ENCODE results near the gene PIGK. TPM values are rescaled to one million over a fixed set of nuclear protein-coding genes. Genes with fewer than 3 reads are reported as not detected.
"Not testable (repeated sequence)": the region's sequence is repeated elsewhere in the genome, so short reads cannot be mapped to it uniquely, and the experiment has no call there.

PIGK gene
- polyA plus RNA-seq, 4 donors, result 40.2 to 73.0 (median 49.4) TPM

DNA sequence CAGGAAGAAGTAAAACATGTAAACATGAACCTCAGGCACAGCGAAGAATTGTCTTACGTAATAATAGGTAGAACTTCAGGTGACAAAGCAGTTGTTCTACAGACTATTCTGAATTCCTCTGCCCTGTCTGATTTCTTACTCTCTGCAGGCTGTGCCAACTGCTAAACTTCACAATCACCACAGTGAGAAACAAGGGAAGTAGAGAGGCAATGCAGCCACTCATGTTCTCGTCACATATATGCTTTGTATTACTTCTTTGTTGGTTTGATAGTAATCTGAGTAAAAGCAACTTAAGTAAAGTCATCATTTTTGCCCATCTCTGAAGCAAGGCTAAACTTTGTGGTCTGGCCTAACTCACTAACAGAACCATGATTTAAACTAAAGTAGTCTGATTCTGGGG is 21.9 kb downstream of the PIGK start:
- DNase-seq (ENCODE audit: low read depth in 4 of 4, low spot score in 3 of 4), result no peak

DNA sequence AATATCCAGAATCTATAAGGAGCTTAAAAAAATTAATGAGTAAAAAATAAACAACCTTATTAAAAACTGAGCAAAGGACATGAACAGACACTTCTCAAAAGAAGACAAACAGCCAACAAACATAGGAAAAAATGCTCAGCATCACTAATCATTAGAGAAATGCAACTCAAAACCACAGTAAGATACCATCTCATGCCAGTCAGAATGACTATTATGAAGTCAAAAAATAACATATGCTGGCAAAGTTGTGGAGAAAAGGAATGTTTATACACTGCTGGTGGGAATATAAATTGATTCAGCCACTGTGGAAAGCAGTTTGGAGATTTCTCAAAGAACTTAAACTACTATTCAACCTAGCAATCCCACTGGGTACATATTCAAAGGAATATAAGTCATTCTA is 25.3 kb downstream of the PIGK start:
- no peak for DNase-seq (ENCODE audit: low read depth in 4 of 4, low spot score in 3 of 4)

DNA sequence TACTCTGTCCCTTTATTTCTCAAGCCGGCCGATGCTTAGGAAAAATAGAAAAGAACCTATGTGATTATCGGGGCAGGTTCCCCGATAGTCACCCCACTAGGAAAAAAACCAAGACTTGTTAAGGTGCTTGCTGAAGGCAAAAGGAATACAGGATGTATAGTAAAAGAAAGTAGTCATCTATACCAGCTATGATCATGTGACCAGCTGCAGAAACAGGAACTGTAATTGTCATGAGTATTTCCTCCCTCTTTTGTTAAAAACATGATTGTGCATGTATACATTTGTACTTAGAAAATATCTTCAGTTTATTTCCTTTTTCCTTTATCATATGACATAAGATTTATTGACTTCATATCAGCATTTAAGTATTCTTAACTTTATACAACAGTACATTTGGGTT is 30.5 kb downstream of the PIGK start:
- DNase-seq (ENCODE audit: low read depth in 4 of 4, low spot score in 3 of 4), result no peak

DNA sequence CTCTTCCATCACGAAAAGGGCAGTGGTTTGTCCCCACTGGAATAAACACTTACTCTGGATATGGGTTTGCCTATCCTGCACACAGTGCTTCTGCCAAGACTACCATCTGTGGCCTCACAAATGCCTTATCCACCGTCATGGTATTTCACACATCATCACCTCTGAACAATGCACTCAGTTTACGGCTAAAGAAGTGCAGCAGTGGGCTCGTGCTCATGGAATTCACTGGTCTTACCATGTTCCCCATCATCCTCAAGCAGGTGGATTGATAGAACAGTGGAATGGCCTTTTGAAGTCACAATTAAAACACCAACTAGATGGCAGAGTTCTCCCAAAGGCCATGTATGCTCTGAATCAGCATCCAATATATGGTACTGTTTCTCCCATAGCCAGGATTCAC is 32.3 kb downstream of the PIGK start:
- not testable (repeated sequence) for DNase-seq (ENCODE audit: low read depth in 4 of 4, low spot score in 3 of 4)

DNA sequence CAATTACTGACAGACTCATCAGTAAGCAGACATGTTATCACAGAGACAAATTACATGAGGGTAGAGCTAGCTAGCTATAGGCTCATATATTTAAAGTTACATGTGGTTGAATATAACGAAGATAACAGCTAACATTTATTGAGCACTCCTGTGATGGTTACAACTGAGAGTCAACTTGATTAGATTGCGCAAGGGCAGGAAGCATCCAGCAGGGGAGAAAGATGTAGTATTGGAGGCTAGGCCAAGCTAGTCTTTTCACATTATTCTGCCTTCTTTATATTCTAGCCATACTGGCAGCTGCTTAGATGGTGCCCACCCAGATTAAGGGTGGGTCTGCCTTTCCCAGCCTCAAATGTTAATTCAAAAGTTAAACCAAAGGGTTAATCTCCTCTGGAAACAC is 37.1 kb downstream of the PIGK start:
- no peak for DNase-seq (ENCODE audit: low read depth in 4 of 4, low spot score in 3 of 4)

DNA sequence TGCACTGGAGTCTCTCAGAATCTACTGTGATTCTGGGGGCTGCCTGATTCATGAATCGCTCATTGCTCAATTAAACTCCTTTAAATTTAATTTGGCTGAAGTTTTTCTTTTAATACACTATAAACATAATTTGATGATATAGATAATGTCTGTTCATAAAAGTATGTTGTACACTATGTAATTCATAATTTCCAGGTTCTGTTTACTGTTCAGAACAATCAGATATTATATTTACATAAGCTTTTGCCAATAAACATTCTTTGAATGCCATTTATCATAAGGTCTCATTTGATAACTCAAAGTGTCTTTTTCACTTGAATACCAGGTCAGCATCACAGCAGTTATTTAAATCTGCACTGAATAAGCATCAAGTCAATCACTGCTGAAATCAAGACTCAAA is 39.6 kb downstream of the PIGK start:
- no peak for DNase-seq (ENCODE audit: low read depth in 4 of 4, low spot score in 3 of 4)

DNA sequence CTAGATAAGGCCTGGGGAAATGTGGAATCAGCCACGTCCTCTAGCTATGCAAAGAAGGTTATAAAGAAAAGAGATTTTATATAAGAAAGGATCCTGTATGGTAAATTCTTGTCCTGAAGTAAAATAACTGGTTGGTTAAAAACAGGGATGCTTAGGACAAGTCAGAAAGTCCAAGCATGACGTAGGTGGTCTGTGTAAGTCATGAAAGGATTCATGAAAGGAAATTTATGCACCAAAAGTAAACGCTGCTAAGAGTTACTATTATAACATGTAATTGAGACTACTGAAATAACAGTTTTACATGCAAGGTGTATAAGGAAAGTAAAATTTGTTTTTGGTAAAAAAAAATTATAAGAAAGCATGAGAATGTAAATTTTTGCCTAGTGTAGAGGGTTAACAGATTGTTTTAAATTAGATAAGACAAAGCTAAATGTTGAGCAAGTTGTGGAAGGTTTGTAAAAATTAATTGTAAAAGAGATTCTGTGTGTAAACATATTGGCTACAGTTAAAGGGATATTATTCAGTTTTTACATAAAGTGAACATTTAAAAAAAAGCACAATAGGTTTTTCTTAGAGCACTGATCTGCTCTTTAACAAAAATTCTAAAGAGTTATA is 43.9 kb downstream of the PIGK start:
- DNase-seq (ENCODE audit: low read depth in 4 of 4, low spot score in 3 of 4), result no peak

DNA sequence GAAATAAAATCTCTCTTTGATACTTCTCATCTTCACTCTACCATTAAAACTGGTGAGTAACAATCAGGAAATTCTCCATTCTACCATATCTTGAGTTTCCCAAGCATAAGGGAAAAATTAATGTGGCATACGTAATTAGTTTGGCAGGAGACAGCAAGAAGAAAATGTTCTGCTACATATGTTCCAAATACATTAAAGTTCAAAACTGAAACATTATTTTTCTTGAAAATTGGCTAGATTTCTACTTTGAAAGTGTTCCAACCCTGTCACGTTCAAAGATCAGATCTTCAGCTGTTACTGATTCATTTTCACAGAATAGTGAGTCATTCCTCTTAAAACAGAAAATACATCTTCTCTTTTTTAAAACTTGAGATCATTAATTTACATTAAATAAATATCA is 48.5 kb downstream of the PIGK start:
- peak in 1 of 4 donors; percentile 16 for DNase-seq (ENCODE audit: low read depth in 4 of 4, low spot score in 3 of 4)

DNA sequence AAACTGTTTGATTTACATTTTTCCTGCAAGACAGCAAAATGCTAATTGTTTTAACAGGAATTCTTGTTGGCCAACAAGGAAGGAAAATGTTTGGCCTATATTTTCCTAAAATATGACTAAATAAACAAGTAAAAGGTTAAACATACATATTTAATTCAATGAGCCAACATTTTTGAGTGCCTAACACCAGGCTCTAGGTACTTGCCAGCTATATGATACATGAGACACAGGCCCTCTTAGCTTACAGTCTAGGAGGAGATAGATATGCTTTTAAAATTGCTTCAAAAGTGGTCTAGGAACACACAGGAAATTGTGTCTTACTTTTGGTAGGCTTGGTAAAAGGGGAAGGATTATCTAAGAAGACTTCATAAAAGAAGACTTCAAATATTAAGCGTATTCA is 50.9 kb downstream of the PIGK start:
- DNase-seq (ENCODE audit: low read depth in 4 of 4, low spot score in 3 of 4), result no peak

DNA sequence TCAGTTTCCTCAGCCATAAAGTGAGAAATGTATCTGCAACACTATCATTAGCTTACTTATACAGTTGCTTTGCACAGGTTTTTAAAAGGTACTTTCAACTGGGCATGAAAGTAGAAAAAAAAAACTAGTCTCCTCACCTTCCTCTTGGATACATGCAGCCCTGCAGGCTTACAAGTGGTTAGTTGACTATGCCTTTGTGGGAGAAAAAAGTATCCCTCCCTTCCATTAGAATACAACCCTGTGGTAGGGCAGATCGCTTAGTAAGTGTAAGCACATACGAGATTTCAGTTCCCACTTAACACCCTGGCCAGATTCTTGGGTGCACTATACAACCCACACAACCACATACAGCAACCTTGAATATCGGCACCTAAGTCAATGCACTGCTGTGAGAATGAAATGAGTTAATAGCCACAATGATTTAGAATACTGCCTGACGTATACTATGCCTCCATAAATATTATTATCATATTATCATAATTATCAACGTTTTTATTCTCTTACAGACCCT is 54.7 kb downstream of the PIGK start:
- no peak for DNase-seq (ENCODE audit: low read depth in 4 of 4, low spot score in 3 of 4)

DNA sequence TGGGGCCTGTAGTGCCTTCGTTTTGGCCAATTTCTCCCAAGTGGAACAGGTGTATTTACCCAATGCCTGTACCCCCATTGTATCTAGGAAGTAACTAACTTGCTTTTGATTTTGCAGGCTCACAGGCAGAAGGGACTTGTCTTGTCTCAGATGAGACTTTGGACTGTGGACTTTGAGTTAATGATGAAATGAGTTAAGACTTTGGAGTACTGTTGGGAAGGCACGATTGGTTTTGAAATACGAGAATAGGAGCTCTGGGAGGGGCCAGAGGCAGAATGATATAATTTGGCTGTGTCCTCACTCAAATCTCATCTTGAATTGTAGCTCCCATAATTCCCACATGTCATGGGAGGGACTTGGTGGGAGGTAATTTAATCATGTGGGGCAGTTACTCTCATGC is 59.5 kb downstream of the PIGK start:
- not testable (repeated sequence) for DNase-seq (ENCODE audit: low read depth in 4 of 4, low spot score in 3 of 4)

DNA sequence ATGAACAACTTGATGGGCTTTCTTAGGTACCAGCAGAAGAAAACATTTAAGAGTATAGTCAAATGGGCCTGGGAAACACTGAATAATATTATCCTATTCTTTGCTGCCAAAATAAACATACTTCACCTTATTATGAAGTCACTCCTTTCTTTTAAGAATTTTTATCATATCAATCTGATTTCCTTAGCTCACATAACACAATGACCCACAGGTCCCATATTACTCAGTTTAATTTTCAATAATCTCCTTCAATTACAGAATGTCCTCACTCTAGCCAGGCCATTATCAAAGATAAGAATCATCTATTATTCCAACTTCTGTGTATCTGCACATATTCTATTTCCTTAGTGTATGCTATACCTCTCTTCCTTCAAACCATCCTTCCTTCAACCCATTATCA is 63.0 kb downstream of the PIGK start:
- DNase-seq (ENCODE audit: low read depth in 4 of 4, low spot score in 3 of 4), result no peak

DNA sequence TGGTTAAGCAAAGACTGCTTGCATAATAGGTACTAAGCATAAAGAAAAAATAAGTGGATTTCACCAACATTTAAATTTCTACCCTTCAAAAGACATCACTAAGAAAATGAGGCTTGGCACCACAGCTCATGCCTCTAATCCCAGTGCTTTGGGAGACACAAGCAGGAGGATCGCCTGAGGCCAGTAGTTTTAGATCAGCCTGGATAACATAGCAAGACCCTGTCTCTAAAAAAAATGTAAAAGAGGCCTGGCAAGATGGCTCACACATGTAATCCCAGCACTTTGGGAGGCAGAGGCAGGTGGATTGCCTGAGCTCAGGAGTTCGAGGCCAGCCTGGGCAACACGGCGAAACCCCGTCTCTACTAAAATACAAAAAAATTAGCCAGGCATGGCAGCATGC is 73.0 kb downstream of the PIGK start:
- DNase-seq (ENCODE audit: low read depth in 4 of 4, low spot score in 3 of 4), result no peak

DNA sequence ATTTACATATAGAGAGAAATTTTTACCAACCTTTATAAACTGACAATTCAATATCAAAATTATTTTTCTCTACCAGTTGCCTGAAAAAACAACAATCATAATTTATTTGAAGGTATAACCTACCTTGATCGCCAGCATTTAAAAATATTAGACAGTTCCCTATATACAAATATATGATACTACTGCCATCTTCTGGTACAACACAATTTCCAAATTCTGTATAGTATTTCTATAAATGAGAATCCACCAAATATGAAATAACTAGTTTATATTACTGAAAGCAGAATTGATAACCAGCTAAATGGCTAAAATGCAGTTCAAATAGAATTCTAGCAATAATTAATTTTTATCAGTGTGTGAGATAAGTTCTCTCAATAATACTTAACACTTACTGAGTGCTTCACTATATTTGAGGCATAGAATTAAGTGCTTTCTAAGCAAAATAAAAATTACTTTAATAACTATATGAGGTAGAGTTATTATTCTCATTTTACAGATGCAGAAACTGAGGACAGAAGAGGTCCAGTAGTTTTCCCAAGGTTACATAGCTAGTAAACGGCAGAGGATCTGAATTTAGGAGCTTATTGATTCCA is 75.6 kb downstream of the PIGK start:
- no peak for DNase-seq (ENCODE audit: low read depth in 4 of 4, low spot score in 3 of 4)

DNA sequence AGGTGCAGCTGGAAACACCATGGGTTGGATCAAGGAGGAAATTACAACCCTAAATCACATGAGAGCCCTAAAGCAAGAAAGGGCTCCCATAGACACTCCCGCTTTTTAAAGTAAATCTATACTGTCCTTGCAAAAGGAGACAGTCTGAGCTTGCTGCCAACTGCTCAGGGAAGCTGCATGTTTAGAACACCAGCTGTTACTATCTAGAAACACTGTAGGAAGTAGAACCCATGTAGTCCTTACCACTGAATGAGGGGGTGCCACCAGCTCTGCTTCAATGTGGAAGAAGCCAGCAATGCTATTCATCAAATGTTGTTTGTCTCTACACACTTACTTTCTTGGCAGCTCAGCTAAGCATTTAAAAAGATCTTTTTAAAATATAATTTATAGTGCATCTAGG is 79.8 kb downstream of the PIGK start:
- DNase-seq (ENCODE audit: low read depth in 4 of 4, low spot score in 3 of 4), result no peak

DNA sequence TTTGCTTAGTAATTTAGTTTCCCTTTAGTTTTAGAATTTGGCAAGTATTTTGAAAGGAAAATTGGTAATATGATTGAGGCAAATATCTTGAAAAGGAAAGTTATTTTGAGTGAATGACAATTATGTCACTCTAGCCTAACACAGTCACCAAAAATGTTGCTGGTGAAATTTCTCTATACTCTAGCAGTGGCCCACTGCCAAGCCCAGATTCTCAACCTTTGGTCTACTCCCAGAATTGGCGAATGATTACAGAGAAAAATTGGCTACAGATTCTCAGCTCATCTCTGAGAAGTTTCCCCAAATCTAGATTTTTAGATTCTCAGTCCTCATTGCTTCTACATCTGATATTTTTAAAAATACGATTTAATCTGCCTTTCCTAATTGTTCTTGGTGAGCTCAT is 84.9 kb downstream of the PIGK start:
- no peak for DNase-seq (ENCODE audit: low read depth in 4 of 4, low spot score in 3 of 4)

DNA sequence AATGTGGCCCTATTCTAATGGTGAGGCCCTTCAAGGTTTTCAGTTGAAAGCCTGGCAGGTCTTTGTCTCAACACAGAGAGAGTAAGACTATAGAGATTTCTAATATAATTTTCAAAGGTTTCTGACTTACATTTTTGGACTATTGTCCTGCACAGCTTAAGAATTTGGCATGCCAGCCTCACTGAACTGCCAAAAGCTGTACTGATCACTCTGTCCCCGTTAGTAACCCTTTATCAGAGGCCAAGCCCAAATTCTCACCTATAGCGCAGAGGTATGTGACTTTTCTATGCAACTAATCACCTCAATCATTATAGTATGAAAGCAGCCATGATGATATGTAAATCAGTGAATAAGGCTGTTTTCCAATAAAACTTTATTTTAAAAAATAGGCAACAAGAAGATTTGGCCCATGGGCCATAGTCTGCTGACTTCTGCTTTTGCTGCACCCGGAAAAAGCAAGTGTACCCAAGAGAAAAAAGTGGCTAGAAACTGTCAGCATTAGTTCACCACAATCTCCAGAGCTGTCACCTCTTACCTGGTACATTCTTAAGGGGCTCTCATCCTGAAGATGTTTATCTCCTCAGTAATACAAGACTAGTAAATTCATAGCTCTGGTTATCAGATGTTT is 85.4 kb downstream of the PIGK start:
- no peak for DNase-seq (ENCODE audit: low read depth in 4 of 4, low spot score in 3 of 4)

DNA sequence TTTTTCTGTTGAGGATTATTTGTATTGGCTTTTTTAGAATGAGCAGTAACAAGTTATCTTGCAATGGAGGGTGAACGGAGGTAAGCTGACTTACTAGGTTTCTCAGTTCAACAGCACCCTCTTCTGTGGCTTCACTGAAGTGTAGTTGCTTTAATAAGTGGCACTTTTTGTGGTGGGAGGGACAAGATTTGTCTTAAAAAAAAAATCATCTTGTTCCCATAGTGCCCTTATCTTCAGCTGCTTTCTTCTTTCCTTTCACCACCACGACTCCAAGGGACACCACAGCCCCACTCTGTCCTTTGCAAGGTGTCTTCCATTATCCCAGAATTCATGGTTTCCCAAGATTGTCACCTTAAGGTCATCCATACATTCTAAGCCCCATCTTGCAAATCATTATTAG is 92.9 kb downstream of the PIGK start:
- peak; percentile 35 to 46 (median 38) for DNase-seq (ENCODE audit: low read depth in 4 of 4, low spot score in 3 of 4)

DNA sequence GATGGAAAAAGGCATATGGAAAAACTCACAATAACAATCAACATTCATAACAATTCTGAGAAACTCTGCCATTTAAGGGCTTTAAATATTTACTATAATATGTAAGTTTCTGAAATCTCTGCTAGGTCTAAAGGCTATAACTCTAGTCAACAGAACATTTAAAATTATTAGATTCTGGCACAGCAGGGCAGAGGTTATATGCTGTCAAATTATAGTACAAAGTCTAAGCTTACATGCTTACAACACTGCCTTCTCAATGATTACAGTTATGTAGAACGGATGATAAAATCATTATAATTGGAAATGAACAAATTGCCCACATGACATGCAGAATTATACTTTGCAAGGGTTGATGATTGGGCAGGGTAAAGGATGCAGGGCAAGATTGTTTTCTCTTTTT is 97.7 kb downstream of the PIGK start:
- no peak for DNase-seq (ENCODE audit: low read depth in 4 of 4, low spot score in 3 of 4)

DNA sequence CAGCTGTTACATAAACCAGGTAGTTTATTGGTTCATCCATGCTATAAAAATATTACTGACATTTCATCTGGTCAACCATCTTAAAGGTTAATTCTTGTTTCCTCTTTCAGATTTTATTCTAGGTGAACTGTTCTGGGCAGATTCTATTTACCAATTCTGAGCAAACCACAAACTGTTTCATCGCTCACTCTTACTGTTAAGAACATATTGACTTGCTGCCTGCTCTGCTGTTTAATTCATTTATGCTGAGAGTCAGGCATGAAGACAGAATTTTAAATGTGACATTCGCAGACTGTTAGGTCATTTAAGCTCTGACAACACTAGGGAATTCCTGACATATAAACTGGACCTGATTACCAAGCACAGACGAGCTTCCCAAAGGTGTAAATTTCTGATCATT is 98.3 kb downstream of the PIGK start:
- no peak for DNase-seq (ENCODE audit: low read depth in 4 of 4, low spot score in 3 of 4)

DNA sequence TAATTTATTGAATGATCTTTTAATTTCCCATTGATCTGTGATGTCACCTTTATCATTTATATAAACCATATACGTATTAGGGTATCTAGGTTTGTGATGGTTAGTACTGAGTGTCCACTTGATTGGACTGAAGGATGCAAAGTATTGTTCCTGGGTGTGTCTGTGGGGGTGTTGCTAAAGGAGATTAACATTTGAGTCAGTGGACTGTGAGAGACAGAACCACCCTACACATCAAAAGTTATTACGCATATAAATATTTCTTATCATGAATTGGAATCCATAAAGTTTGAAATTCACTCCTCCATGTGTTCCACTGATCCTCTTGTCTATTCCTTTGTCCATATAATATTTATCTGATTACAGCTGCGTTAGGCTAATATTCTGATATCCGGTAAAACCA is 100.5 kb downstream of the PIGK start:
- DNase-seq (ENCODE audit: low read depth in 4 of 4, low spot score in 3 of 4), result no peak

DNA sequence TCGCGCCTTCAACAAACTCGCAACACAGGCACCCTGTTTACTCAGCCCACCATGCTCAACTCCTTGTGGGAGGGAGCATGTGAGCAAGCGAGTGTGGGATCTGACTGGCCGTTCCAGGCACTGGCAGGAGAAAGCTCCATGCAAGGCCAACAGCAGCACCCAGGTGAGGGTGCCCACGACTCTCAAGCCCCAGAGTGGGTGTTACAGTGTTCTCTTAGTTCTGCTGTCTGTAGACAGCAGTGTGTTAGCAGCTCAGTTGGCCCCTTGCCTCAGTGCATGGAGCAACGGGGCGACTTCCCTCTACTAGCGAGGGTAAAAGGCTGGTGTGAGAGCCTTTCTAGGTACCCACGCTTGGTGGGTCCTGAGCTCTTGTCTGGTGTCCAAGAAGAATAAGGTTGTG is 114.6 kb downstream of the PIGK start:
- DNase-seq (ENCODE audit: low read depth in 4 of 4, low spot score in 3 of 4), result no peak

Measured in left renal pelvis (tissue), 4 donors.